GM18498 (cell line): Measurements from ENCODE around the gene EID1.
"Not testable (repeated sequence)": the region's sequence is repeated elsewhere in the genome, so short reads cannot be mapped to it uniquely, and the experiment has no call there.

Source experiments
- ATAC-seq: cut with Tn5 transposase; IDR thresholded peaks from one replicate; pipeline ENCODE4 v1.9.1; 2021; ENCODE audit warnings: mild to moderate bottlenecking, moderate library complexity; ENCODE audit not compliant: unreplicated experiment

Gene EID1, protein sequence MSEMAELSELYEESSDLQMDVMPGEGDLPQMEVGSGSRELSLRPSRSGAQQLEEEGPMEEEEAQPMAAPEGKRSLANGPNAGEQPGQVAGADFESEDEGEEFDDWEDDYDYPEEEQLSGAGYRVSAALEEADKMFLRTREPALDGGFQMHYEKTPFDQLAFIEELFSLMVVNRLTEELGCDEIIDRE

GRCh38 chr15:48877630-48878595 is at the start of gene EID1:
Gene EID1, plus strand, starts transcription at chr15:48878134. Its CDS starts 43 bp downstream, at chr15:48878177.
- ATAC-seq, result peak; percentile 95

GRCh38 chr15:48828471-48828870 is 49.5 kb upstream of the EID1 start:
- ATAC-seq, result no peak

- no peak for ATAC-seq
These were observed 49.0 kb upstream of the EID1 start for GRCh38 chr15:48828906-48829305.

DNA sequence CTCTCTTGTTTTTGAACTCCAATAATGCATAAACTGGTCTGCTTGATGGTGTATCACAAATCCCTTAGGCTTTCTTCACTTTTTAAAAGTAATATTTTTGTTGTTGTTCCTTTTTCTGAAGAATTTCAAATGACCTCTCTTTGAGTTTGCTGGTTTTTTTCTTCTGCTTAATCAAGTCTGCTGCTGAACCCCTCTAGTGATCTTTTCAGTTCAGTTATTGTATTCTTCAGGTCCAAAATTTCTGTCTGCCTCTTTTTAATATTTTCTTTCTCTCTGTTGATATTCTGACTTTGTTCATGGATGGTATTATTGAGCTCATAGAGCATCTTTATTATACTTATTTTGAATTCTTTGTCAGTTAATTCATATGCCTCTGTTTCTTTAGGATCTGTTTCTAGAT is 45.3 kb upstream of the EID1 start:
- no peak for ATAC-seq

DNA sequence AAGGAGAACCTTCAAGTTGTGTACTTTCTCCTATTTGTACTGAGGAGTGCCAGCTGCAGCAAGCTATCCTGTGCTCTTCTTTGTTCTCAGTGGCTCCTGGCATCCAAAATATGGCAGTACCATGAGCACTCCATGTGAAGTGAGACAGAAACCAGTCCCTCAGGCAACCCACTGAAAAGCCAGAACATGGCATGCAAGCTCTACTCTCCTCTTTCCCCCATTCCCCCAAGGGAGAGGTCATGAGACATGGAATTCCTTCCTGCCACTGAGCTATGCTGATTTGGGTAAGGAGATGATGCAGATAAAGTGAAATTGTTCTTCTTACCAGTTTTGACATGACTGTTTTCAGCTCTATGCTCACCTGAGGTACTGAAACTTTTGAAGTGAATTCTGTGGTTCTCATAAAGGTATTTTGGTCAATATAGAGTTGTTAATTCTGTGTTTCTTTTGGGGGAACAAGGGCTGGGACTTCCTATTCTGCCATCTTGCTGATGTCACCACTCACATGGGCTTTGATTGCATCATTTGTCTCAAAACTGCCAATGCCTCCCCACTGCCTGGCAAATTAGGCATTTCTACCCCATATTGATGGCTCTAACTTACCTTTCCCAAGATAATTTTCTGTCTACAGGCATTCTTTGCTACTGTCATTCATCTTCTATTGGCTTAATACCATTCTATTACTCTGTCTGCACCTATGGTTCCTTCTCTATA is 44.3 kb upstream of the EID1 start:
- ATAC-seq, result no peak

DNA sequence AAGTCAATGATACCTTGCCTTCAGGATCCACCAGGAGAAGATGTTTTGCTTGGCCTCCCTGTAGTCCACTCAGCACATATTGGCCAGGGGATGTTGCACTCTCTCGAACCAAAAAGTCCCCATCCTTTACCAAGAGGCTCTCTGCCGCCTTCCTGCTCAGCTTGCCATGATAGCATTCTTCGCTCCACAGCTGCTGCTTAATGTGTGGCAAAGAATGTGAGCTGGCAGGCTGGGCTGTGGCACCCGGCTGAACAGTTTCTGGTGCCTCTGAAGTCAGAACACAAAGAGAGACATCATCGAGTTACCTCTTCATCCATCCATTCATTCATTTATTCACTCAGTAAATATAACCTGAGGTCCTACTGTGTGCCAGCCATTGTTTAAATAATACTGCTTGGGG is 43.2 kb upstream of the EID1 start:
- no peak for ATAC-seq

DNA sequence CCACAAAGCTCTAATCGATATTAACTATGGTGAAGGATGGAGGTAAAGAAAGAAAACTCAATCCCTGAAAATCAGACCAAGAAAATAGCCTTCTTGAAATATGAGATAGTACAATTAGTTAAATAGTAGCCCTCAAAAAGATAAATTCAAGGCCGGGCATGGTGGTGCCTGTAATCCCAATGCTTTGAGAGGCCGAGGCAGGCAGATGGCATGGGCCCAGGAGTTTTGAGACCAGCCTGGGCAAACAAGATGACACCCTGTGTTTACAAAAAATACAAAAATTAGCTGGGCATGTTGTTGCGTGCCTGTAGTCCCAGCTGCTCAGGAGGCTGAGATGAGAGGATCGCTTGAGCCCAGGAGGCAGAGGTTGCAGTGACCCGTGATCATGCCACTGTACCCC is 35.4 kb upstream of the EID1 start:
- ATAC-seq, result no peak

DNA sequence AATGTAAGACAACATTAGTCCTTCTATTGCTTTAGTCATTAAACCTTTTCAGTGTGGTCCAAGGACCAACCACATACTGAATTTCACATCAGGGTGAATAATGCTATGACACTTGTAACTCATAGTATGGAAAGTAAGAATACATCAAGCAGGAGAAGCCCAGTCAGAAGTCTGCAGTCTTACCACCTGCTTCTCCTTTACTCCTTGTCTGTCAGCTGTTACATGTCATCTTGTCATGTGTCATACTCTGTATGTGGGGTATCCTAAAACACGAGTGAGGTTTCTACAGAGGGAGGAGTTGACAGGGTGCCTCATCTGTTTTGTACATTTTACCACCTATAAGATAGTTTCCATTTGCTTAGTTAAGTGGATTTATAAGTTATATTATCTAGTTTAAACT is 32.8 kb upstream of the EID1 start:
- no peak for ATAC-seq

DNA sequence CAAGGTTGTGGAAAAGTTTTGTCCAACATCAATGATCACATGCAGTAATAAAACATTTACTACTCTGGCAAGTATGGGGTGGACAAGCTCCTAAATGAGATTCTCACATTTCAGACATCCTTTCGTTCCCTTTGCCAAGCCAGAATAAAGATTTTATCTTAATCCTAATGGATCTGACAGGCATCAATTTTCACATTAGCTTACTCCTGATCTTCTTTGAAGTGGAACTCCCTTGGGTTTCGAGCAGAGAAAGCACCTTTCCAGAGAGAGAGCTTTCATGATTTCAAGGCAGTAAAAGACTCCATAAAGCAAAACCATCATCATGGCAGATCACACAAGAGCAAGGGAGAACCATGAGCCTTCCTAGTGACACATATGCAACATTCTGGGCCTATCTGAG is 27.3 kb upstream of the EID1 start:
- ATAC-seq, result no peak

- ATAC-seq, result no peak
These were observed 26.0 kb upstream of the EID1 start for GRCh38 chr15:48851956-48852355.

DNA sequence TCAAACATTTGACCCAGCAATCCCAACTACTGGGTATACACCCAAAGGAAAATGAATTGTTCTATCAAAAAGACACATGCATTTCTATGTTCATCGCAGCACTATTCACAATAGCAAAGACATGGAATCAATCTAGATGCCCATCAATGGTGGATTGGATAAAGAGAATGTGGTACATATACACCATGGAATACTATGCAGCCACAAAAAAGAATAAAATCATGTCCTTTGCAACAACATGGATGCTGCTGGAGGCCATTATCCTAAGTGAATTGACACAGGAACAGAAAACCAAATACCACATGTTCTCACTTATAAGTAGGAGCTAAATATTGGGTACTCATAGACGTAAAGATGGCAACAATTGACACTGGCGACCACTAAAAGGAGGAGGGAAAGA is 23.5 kb upstream of the EID1 start:
- ATAC-seq, result not testable (repeated sequence)

- ATAC-seq, result no peak
These were observed 22.2 kb upstream of the EID1 start for GRCh38 chr15:48855501-48856440.

GRCh38 chr15:48856942-48857341 is 21.0 kb upstream of the EID1 start:
- ATAC-seq, result no peak

- no peak for ATAC-seq
These were observed 19.5 kb upstream of the EID1 start for GRCh38 chr15:48858401-48858800.

- no peak for ATAC-seq
These were observed 18.5 kb upstream of the EID1 start for GRCh38 chr15:48859426-48859825.

DNA sequence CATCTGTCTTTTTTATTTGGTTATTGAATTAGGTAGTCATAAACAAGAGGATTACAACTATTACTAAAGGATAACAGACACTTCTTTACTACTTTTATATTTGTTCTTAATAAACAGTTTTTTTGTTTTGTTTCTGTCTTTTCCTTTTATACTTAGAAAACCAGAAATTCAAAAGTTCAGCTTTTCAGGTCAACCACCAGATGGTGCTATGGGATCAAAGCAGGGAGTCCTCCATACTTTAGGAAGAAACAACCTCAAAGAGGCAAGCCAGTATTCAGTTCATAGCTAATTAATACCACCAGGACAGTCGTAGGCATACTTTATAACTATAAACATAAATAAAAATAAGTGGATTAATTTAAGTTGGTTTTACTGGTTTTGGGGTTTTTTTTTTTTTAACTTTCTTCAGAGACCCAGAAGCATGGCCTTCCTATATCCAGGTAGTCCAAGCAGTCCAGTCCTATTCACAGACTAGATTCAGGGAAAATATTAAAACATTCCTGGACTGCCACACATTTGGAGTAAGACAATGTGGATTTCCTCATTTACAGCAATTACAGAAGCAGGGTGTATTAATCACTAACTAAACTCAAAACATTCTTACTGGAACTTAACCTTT is 16.0 kb upstream of the EID1 start:
- ATAC-seq, result peak; percentile 64

DNA sequence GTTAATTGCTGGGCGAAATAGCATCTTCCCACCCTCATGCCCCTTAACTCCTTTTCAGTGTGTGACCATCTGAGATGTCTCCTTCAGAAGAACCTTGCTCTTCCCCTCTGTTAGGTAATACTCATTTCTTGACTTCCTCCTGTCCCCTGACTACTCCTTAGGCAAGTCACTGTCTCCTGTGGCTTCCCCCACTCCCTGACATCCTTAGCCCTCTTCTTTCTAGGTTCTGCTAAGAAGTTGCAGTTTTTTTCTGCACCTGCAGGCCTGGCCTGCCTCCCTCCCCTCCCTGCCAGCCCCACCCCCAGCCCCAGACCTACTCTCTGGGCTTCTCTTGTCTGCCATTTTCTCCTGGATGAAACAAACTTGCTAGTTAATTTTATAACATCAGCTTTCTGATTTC is 15.2 kb upstream of the EID1 start:
- ATAC-seq, result no peak

DNA sequence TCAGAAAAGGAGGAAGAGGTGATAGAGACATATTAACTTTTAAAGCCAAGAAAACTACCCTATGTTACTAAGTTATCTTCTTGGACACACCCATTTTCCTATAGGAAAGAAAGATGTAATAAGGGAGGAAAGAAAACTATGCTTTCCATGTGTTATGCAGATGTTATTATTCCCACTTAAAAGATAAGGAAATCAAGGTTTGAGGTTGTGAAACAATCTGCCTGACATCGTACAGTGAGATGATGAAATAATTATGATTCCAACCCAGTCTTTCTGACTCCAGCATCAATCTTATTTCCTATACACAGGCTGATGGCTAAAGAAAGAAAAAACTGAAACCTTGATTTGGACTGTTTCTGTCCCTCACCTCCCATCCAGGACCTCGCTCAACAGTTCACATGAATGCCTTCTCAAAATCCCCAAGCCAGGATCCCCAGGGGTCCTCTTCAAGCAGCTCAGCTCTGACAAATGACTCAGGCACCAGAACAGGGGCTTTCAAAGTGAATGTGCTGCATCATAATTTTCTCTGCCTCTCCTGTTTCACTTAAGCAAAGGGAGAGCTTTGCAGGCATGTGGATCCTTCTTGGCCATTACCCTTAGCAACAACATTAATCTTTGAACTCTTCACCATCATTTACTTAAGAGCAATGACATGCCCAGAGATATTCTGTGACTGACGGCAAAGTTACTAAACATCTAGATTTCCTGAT is 12.4 kb upstream of the EID1 start:
- ATAC-seq, result no peak

DNA sequence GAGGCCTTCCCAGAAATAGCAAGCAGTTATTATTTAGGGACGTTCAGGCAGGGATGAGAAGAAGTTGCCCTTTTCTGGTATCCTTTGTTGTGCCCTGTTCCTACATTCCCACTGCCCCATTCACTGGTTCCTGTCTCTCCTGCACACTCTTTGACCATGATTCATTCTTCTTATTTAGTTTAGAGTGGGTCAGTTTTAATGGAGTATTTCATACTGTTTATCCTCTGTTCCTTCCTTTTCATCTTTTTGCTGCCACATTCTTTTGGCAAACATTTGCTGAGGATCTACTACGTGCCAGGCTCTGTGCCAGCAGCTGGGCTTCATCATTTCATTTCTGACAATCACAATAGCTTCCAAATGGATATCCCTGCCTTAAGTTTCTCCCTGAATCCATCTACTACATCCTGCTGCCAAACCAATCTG is 11.8 kb upstream of the EID1 start:
- no peak for ATAC-seq
